OCI-LY1 (cell line): ENCODE measurements around the gene STK40.

ENCODE experiments used
- H2AFZ ChIP-seq: fragments of 200-600 bp; sonication (generic), shearing (Covaris generic); 2 replicates; pipeline ENCODE4 v1.6.0; 2014; ENCODE audit warnings: antibody characterized with exemption, mild to moderate bottlenecking, low read length
- H3F3A ChIP-seq: fragments of 200-600 bp; sonication (generic), shearing (Covaris generic); 2 replicates; pipeline ENCODE4 v1.6.0; 2014; ENCODE audit warnings: mild to moderate bottlenecking, antibody characterized with exemption, low read length, moderate library complexity; ENCODE audit not compliant: insufficient read depth
- H3K27ac ChIP-seq: fragments of 200-600 bp; sonication (generic); 2 replicates; pipeline ENCODE4 v1.5.1; 2014; ENCODE audit warnings: low read length, mixed run types, mild to moderate bottlenecking, low read depth; ENCODE audit not compliant: poor library complexity, severe bottlenecking
- H3K27me3 ChIP-seq: fragments of 200-600 bp; sonication (generic); 2 replicates; pipeline ENCODE4 v1.6.0; 2014; ENCODE audit warnings: antibody characterized with exemption, mild to moderate bottlenecking, low read length, moderate library complexity; ENCODE audit not compliant: insufficient read depth
- H3K36me3 ChIP-seq: fragments of 200-600 bp; sonication (generic); 2 replicates; pipeline ENCODE4 v1.6.1; 2014; ENCODE audit warnings: mild to moderate bottlenecking, antibody characterized with exemption, low read length, moderate library complexity, mixed read lengths; ENCODE audit not compliant: insufficient read depth
- H3K4me1 ChIP-seq: fragments of 200-600 bp; sonication (generic); 2 replicates; pipeline ENCODE4 v1.5.1; 2014; ENCODE audit warnings: mild to moderate bottlenecking, low read length, moderate library complexity; ENCODE audit not compliant: insufficient read depth, severe bottlenecking
- H3K4me2 ChIP-seq: fragments of 200-600 bp; sonication (generic), shearing (Covaris generic); 2 replicates; pipeline ENCODE4 v1.6.1; 2014; ENCODE audit warnings: low read length
- H3K4me3 ChIP-seq: fragments of 200-600 bp; sonication (generic); 2 replicates; pipeline ENCODE4 v1.5.1; 2014; ENCODE audit warnings: low read length, low read depth, mild to moderate bottlenecking, mixed read lengths; ENCODE audit not compliant: poor library complexity, severe bottlenecking
- H3K79me2 ChIP-seq: fragments of 200-600 bp; shearing (Covaris generic); 2 replicates; pipeline ENCODE4 v1.6.1; 2016; ENCODE audit warnings: mixed run types, low read length, mixed read lengths; ENCODE audit not compliant: insufficient read depth
- H3K9ac ChIP-seq: fragments of 200-600 bp; sonication (generic), shearing (Covaris generic); 2 replicates; pipeline ENCODE4 v1.6.1; 2014; ENCODE audit warnings: mild to moderate bottlenecking, low read length, mixed read lengths
- H3K9me2 ChIP-seq: fragments of 200-600 bp; sonication (generic), shearing (Covaris generic); 2 replicates; pipeline ENCODE4 v1.6.1; 2014; ENCODE audit warnings: low read depth, mild to moderate bottlenecking, low read length, mixed read lengths
- H3K9me3 ChIP-seq: fragments of 200-600 bp; shearing (Covaris generic); 2 replicates; pipeline ENCODE4 v1.6.1; 2014; ENCODE audit warnings: low read length, mixed read lengths
- H4K20me1 ChIP-seq: fragments of 200-600 bp; sonication (generic), shearing (Covaris generic); 2 replicates; pipeline ENCODE4 v1.6.0; 2016; ENCODE audit warnings: mild to moderate bottlenecking, low read length; ENCODE audit not compliant: insufficient read depth
- EZH2 ChIP-seq: fragments of 200-600 bp; sonication (generic), shearing (Covaris generic); IDR thresholded peaks from 2 replicates; pipeline ENCODE4 v1.8.0; 2017; ENCODE audit warnings: borderline replicate concordance, mixed run types, mild to moderate bottlenecking, antibody characterized with exemption, low read length, moderate library complexity, mixed read lengths
- TF ChIP-seq, protein P1 (sequence below): fragments of 200-600 bp; sonication (generic), shearing (Covaris generic); IDR thresholded peaks from 2 replicates; pipeline ENCODE4 v1.5.1; 2017; ENCODE audit warnings: mild to moderate bottlenecking, antibody characterized with exemption, low read length, moderate library complexity, mixed read lengths

Gene STK40

DNA sequence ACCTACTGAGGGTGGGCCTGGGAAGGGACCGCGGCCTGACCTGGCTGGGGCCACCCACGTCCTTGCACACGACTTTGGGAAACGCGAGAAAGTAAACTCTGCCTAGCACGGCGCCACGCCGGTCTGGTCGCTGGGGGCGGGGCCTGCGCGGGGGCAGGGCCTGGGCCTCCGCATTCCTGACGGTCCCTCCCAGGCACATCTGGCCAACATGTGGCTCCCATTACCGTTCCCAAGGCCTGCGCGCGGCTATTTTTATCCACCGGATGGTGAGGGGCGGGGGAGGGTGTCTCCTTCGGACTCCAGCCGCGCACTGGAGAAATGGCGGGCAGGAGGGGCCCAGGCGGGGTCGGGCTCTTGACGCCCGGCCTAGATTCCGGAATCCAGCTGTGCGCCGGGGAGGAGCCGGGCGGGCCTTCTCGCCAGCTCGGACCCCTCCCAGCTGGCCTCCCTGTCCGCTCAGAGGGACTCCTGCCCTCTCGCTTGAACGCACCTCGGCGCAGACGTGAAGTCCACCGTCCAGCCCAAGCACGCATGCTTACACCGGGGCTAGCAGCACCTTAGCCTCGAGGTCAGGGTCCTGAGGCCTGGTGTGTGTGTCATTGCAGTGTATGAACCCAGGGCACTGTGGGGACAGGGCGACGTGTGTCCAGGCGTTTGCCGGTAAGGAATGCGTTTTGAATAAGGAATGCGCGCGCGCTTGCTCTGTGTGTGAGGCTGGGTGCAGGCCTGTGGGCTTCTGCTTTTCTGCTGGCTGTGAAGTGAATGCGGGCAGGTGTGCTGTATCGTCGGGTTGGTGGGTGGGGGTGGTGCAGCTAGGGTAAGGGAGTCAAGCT lies 64.4 kb downstream of the STK40 start:
- Histone ChIP-seq H3K4me2 (peak overlapping the region; percentile 56), H3K4me1 (peaks cover 35% of the 10 kb centered on the region), H3K9me3 (no peaks in the 10 kb centered on the region), H3F3A (no peaks in the 10 kb centered on the region), H2AFZ (no peak overlapping the region), H3K4me3 (peak overlapping the region; percentile 45), H3K27me3 (no peaks in the 10 kb centered on the region; the same call in 1 of the 2 replicates), H3K36me3 (0 out of 2 replicates have a peak, but pooled peaks cover 7% of the 10 kb centered on the region), H4K20me1 (no peaks in the 10 kb centered on the region), H3K27ac (no peak overlapping the region), H3K9me2 (no peaks in the 10 kb centered on the region), H3K9ac (no peak overlapping the region; the same call in 1 of the 2 replicates), H3K79me2 (no peaks in the 10 kb centered on the region)
- no peak for TF ChIP-seq EZH2
- TF ChIP-seq, protein P1, sequence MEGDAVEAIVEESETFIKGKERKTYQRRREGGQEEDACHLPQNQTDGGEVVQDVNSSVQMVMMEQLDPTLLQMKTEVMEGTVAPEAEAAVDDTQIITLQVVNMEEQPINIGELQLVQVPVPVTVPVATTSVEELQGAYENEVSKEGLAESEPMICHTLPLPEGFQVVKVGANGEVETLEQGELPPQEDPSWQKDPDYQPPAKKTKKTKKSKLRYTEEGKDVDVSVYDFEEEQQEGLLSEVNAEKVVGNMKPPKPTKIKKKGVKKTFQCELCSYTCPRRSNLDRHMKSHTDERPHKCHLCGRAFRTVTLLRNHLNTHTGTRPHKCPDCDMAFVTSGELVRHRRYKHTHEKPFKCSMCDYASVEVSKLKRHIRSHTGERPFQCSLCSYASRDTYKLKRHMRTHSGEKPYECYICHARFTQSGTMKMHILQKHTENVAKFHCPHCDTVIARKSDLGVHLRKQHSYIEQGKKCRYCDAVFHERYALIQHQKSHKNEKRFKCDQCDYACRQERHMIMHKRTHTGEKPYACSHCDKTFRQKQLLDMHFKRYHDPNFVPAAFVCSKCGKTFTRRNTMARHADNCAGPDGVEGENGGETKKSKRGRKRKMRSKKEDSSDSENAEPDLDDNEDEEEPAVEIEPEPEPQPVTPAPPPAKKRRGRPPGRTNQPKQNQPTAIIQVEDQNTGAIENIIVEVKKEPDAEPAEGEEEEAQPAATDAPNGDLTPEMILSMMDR = no peak

DNA sequence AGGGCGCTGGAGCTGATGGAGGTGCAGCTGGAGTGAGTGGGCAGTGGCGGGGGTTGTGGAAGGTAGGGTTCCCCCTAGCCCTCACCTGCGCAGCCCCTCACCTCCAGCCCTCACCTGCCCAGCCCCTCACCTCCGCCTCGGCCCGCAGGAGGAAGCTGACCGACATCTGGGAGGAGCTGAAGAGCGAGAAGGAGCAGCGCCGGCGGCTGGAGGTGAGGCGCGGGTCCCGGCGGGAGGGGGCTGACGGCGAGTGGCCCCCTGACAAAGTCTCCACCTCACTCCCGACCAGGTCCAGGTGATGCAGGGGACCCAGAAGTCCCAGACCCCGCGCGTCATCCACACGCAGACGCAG lies 65.0 kb downstream of the STK40 start:
- H3F3A ChIP-seq = no peaks in the 10 kb centered on the region
- H3K9me3 ChIP-seq = no peaks in the 10 kb centered on the region
- no peaks in the 10 kb centered on the region for H3K9me2 ChIP-seq
- H3K79me2 ChIP-seq = no peaks in the 10 kb centered on the region
- H3K4me1 ChIP-seq = peaks cover 35% of the 10 kb centered on the region
- peaks cover 10% of the 10 kb centered on the region; the same call in 1 of the 2 replicates for H3K36me3 ChIP-seq
- H2AFZ ChIP-seq = no peak overlapping the region
- TF ChIP-seq, protein P1 = no peak
- TF ChIP-seq EZH2 = no peak
- H3K4me2 ChIP-seq = peak overlapping the region; percentile 56; the same call in 1 of the 2 replicates
- no peaks in the 10 kb centered on the region for H4K20me1 ChIP-seq
- H3K27ac ChIP-seq = no peak overlapping the region
- H3K9ac ChIP-seq = no peak overlapping the region; the same call in 1 of the 2 replicates
- H3K4me3 ChIP-seq = peak overlapping the region; percentile 45
- H3K27me3 ChIP-seq = no peaks in the 10 kb centered on the region; the same call in 1 of the 2 replicates

DNA sequence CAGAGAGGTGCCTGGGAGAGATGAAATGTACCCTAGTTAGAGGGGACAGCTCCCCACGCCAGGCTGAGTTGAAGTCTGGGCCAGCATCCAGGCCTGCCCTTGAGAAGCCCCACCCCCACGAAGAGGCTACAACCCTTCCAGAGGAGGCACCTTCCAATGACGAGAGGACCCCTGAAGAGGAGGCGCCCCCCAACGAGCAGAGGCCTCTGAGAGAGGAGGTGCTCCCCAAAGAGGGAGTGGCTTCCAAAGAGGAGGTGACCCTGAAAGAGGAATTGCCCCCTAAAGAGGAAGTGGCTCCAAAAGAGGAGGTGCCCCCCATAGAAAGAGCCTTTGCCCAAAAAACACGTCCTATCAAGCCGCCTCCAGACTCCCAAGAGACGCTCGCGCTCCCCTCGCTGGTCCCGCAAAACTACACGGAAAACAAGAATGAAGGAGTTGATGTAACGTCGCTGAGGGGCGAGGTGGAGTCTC lies 65.4 kb downstream of the STK40 start:
- Histone ChIP-seq H3K9ac (no peak overlapping the region; the same call in 1 of the 2 replicates), H3K27ac (no peak overlapping the region), H3K9me3 (no peaks in the 10 kb centered on the region), H3K4me3 (peak overlapping the region; percentile 45), H2AFZ (no peak overlapping the region), H3K27me3 (no peaks in the 10 kb centered on the region; the same call in 1 of the 2 replicates), H3K4me2 (peak overlapping the region; percentile 56; the same call in 1 of the 2 replicates), H4K20me1 (no peaks in the 10 kb centered on the region), H3F3A (no peaks in the 10 kb centered on the region), H3K9me2 (no peaks in the 10 kb centered on the region), H3K79me2 (no peaks in the 10 kb centered on the region), H3K4me1 (peaks cover 35% of the 10 kb centered on the region), H3K36me3 (peaks cover 12% of the 10 kb centered on the region; the same call in 1 of the 2 replicates)
- TF ChIP-seq, protein P1 = no peak
- no peak for TF ChIP-seq EZH2
